GM12878 (cell line): Measurements from ENCODE around the gene OLIG2. TPM values are rescaled to one million over a fixed set of nuclear protein-coding genes. Genes with fewer than 3 reads are reported as not detected.

Experiments used
- ATAC-seq: fragments of 200-7000 bp; cut with Tn5 transposase; 3 replicates; pipeline ENCODE4 v1.9.1; 2020; ENCODE audit warnings: mild to moderate bottlenecking, moderate library complexity
- BruUV-seq: library from RNA; stranded (reverse); fragments of 400-500 nt; replicated peaks from 2 replicates; lab custom pipeline; 2021; lab: Mats Ljungman, UMichigan
- CTCF ChIA-PET: fragments of 300-600 bp; sonication (Branson Sonifier 250); formaldehyde crosslinking; extraction: SDS; loops from one replicate; lab custom pipeline; 2021; ENCODE audit warnings: inconsistent platforms; lab: Yijun Ruan, JAX
- POLR2A ChIA-PET: fragments of 350-600 bp; formaldehyde crosslinking; extraction: SDS; loops from one replicate; lab custom pipeline; 2021; ENCODE audit warnings: inconsistent platforms; lab: Charles Lee
- RAD21 ChIA-PET: fragments of 300-600 bp; sonication (Branson Sonifier 250); formaldehyde crosslinking; loops from one replicate; lab custom pipeline; 2023; ENCODE audit warnings: antibody characterized with exemption; ENCODE audit not compliant: unreplicated experiment; lab: Charles Lee
- SMC1A ChIA-PET: fragments of 300-600 bp; sonication (Branson Sonifier 250); formaldehyde crosslinking; loops from one replicate; lab custom pipeline; 2023; ENCODE audit not compliant: unreplicated experiment, uncharacterized antibody; lab: Charles Lee
- DNase-seq: peaks from one replicate; pipeline ENCODE4 v3.0.0-alpha.2; 2011; ENCODE audit warnings: low read depth, low spot score
- FAIRE-seq: peaks from 3 replicates; lab custom pipeline; 2011; peaks lifted over from hg19 to GRCh38; lab: Jason Lieb, UNC
- H2AFZ ChIP-seq: 2 replicates; pipeline ENCODE4 v1.6.0; 2011; ENCODE audit warnings: low read depth, low read length, control low read depth; ENCODE audit not compliant: control insufficient read depth
- H3K27ac ChIP-seq: 2 replicates; pipeline ENCODE4 v1.5.1; 2011; ENCODE audit warnings: control low read depth; ENCODE audit not compliant: control insufficient read depth, insufficient read depth
- H3K27me3 ChIP-seq, 2 experiments: replicated peaks in 1 of 2; 2 replicates each; pipeline versions ENCODE4 v1.6.0 to v1.6.1; 2011; ENCODE audit warnings: low read length in 1 of 2; ENCODE audit not compliant: control insufficient read depth in 2 of 2, insufficient read depth in 2 of 2
- H3K36me3 ChIP-seq, 2 experiments: 2 replicates each; pipeline ENCODE4 v1.5.1; 2011; ENCODE audit warnings: low read length in 1 of 2; ENCODE audit not compliant: control insufficient read depth in 2 of 2, insufficient read depth in 2 of 2
- H3K4me1 ChIP-seq: 2 replicates; pipeline ENCODE4 v1.6.1; 2011; ENCODE audit warnings: mild to moderate bottlenecking, low read length, moderate library complexity, mixed read lengths; ENCODE audit not compliant: control insufficient read depth, insufficient read depth
- H3K4me2 ChIP-seq: 2 replicates; pipeline ENCODE4 v1.6.0; 2011; ENCODE audit warnings: control low read depth; ENCODE audit not compliant: control insufficient read depth, insufficient read depth
- H3K4me3 ChIP-seq: fragments of 200-600 bp; sonication (generic); 2 replicates; pipeline ENCODE4 v1.5.1; 2016
- H3K79me2 ChIP-seq: 2 replicates; pipeline ENCODE4 v1.6.0; 2011; ENCODE audit warnings: low read length; ENCODE audit not compliant: control insufficient read depth, insufficient read depth
- H3K9ac ChIP-seq: 2 replicates; pipeline ENCODE4 v1.8.0; 2011; ENCODE audit warnings: low read length, control low read depth, mixed read lengths; ENCODE audit not compliant: control insufficient read depth, insufficient read depth
- H3K9me3 ChIP-seq: replicated peaks from 3 replicates; pipeline ENCODE4 v1.5.1; 2011; ENCODE audit warnings: mild to moderate bottlenecking, low read length; ENCODE audit not compliant: control insufficient read depth, insufficient read depth
- H4K20me1 ChIP-seq: 2 replicates; pipeline ENCODE4 v1.6.0; 2011; ENCODE audit not compliant: control insufficient read depth, insufficient read depth
- CREM ChIP-seq: IDR thresholded peaks from 2 replicates; pipeline ENCODE4 v1.6.1; 2014; ENCODE audit warnings: antibody characterized with exemption, low read depth
- DPF2 ChIP-seq: fragments of 450-650 bp; IDR thresholded peaks from 2 replicates; pipeline ENCODE4 v1.6.1; 2017; ENCODE audit warnings: mild to moderate bottlenecking
- JUND ChIP-seq: IDR thresholded peaks from 2 replicates; pipeline ENCODE4 v1.6.1; 2012; ENCODE audit warnings: low read depth, mild to moderate bottlenecking, low read length, improper control_type of control experiment, moderate library complexity
- TCF7 ChIP-seq: IDR thresholded peaks from 2 replicates; pipeline ENCODE4 v1.6.1; 2014; ENCODE audit warnings: antibody characterized with exemption, borderline replicate concordance
- ZNF207 ChIP-seq: fragments of 450-650 bp; IDR thresholded peaks from 2 replicates; pipeline ENCODE4 v1.6.1; 2014; ENCODE audit warnings: antibody characterized with exemption, mild to moderate bottlenecking, borderline replicate concordance
- WGBS: methylation state at CpG from one replicate; pipeline ENCODE4 v1.1.6; 2016; ENCODE audit warnings: low lambda C conversion rate; ENCODE audit not compliant: insufficient replicate concordance, insufficient coverage; ENCODE audit errors: missing lambda C conversion rate; 5-methylcytosine and 5-hydroxymethylcytosine counted together
- in situ Hi-C: fragments of 300-500 bp; cut with MboI; formaldehyde crosslinking; loops from 9 replicates; pipeline ENCODE4 v1.14.3; 2018; ENCODE audit warnings: mixed read lengths
- intact Hi-C: fragments of 100-400 bp; cut with micrococcal nuclease; formaldehyde crosslinking; loops from one replicate; pipeline ENCODE4 v1.14.2; 2022; ENCODE audit not compliant: unreplicated experiment
- polyA plus RNA-seq, 11 experiments: library from polyadenylated mRNA; depleted of rRNA in 4 of 11; unstranded in 6 of 11; stranded (reverse) in 5 of 11; fragments of >200 nt; fragmentation: Nextera tagmentation in 4 of 11; fragmentation: Illumina TruSeq in 1 of 11; extraction: Ambion mirVana in 4 of 11; extraction: Trizol in 1 of 11; gene quantifications; 1 replicate in 1 of 11; 2 replicates in 10 of 11; pipeline versions ENCODE4 v1.2.1 to v1.2.3, GENCODE V29; 2011 to 2016; ENCODE audit warnings: inconsistent platforms in 2 of 11, missing spikeins in 2 of 11, low read depth in 1 of 11
- total RNA-seq, 4 experiments: library from RNA; depleted of rRNA in 3 of 4; stranded (reverse); fragments of >200 nt in 3 of 4; fragmentation: Illumina TruSeq in 1 of 4; extraction: Trizol in 1 of 4; gene quantifications; 2 replicates each; pipeline versions ENCODE4 v1.2.1 to v1.2.3, GENCODE V29; 2013 to 2021
- TF ChIP-seq, protein P1 (sequence below): IDR thresholded peaks from 2 replicates; pipeline ENCODE4 v1.6.1; 2011; ENCODE audit warnings: borderline replicate concordance, low read depth, mild to moderate bottlenecking, moderate library complexity, low read length; ENCODE audit not compliant: insufficient read depth, poor library complexity, severe bottlenecking

OLIG2 gene
- total and polyA plus RNA-seq, 10 of the 15 experiments (the other 5 are each of a cell fraction or from before 2014, with no cell fraction given) = not detected

DNA sequence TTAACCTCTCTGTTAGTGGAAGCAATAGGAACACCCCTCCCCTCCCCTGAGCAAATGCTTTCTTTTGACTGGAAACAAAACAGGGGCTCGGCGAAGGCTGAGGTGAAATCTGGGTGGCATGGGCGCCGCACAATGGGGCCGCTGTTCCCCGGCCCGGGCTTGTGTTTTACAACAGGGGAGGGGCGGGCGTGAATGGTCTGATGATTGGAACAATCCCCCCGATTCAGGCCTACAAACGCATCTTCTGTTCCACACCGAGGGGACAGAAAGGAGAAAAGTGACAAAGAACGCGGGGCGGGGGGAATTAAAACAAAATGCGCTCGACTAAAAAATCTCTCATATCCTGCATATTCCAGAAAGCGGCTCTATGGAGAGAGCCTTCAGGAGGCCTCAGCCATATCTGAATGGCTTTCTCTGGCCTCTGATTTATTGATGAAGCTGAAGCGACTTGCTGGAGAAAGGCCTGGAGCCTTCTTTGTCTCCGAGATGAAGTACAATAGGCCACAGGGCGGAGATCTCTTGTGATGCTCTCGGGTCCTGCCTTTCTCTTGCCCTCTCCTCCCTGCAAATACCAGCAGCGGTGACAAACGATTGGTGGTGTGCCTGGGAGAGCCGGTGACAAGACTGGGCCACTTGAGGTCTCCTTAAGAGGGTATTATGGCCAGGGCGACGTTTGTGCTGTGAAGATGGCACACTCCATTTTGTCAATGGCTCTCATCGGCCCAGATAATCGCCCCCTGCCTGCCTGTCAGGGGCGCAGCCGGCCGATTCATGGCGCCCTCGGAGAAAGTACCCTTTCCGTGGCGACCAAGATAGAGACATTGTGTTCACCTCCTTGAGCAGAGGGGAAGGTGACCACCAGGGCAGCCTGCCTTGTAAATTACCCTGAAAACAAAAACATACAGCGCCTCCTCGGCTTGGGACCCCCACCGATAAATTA, 47.1 kb upstream of the OLIG2 start:
- DNase-seq (no peak), ATAC-seq (no peak), FAIRE-seq (no peak)
- Histone ChIP-seq H2AFZ (no peak overlapping the region), H3K27ac (no peak overlapping the region), H3K79me2 (no peaks in the 10 kb centered on the region), H3K4me2 (no peak overlapping the region), H3K4me1 (no peaks in the 10 kb centered on the region), H3K4me3 (no peak overlapping the region), H3K27me3 (peaks cover 0 to 7% of the 10 kb centered on the region in 2 experiments; a peak in 3 of 4 replicates), H3K9ac (no peak overlapping the region), H4K20me1 (no peaks in the 10 kb centered on the region), H3K9me3 (no peaks in the 10 kb centered on the region), H3K36me3 (no peaks in the 10 kb centered on the region)
- intact Hi-C loops (no loop called here), in situ Hi-C loops (no loop called here)
- BruUV-seq = no TSS peak
- TF ChIP-seq CREM = no peak
- no peak for TF ChIP-seq DPF2
- TF ChIP-seq TCF7 = no peak
- no peak for TF ChIP-seq ZNF207
- TF ChIP-seq, protein P1, sequence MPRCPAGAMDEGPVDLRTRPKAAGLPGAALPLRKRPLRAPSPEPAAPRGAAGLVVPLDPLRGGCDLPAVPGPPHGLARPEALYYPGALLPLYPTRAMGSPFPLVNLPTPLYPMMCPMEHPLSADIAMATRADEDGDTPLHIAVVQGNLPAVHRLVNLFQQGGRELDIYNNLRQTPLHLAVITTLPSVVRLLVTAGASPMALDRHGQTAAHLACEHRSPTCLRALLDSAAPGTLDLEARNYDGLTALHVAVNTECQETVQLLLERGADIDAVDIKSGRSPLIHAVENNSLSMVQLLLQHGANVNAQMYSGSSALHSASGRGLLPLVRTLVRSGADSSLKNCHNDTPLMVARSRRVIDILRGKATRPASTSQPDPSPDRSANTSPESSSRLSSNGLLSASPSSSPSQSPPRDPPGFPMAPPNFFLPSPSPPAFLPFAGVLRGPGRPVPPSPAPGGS = no peak
- TF ChIP-seq JUND = no peak
- ChIA-PET RAD21 (no interaction called here), SMC1A (no interaction called here), CTCF (no interaction called here), POLR2A (no interaction called here)
- 56% methylated on average over 39 of the region's 39 CpGs for WGBS
